ENCODE measurements around the gene OR11A1. TPM values are rescaled to one million over a fixed set of nuclear protein-coding genes. Genes with fewer than 3 reads are reported as not detected.

The OR11A1 gene
- total and polyA plus RNA-seq, 12 donors = not detected

- Histone ChIP-seq H3K9me3 (replicated peaks in 1 of 3) (no peaks in the 10 kb centered on the region), H3K27ac (no peak overlapping the region), H3K4me1 (replicated peaks in 1 of 2) (no peaks in the 10 kb centered on the region), H3K4me3 (no peak overlapping the region), H3K27me3 (no peaks in the 10 kb centered on the region), H3K36me3 (replicated peaks in 1 of 2) (no peaks in the 10 kb centered on the region)
- intact Hi-C loops (cut with DNase I) = no loop called here
- DNase-seq = no peak
- 69 to 78% (median 74%) methylated on average over 2 of the region's 2 CpGs for WGBS, 4 donors
- no peak for TF ChIP-seq POLR2A (IDR thresholded peaks at IDR 0.05)
- no peak for TF ChIP-seq CTCF (IDR thresholded peaks at IDR 0.05)
Observed at GRCh38 chr6:29465801-29466200, 8.9 kb upstream of the OR11A1 start.

- WGBS, 4 donors = 55 to 78% (median 65%) methylated on average over 2 of the region's 2 CpGs
- H3K36me3 ChIP-seq (replicated peaks in 1 of 2) = no peaks in the 10 kb centered on the region
- no peak overlapping the region for H3K27ac ChIP-seq
- TF ChIP-seq POLR2A (IDR thresholded peaks at IDR 0.05) (no peak), CTCF (IDR thresholded peaks at IDR 0.05) (no peak)
- no peaks in the 10 kb centered on the region for H3K9me3 ChIP-seq (replicated peaks in 1 of 3)
- no peaks in the 10 kb centered on the region for H3K4me1 ChIP-seq (replicated peaks in 1 of 2)
- DNase-seq = no peak
- H3K27me3 ChIP-seq = no peaks in the 10 kb centered on the region
- H3K4me3 ChIP-seq = no peak overlapping the region
- intact Hi-C loops (cut with DNase I) = no loop called here
Observed at GRCh38 chr6:29465279-29465678, 8.4 kb upstream of the OR11A1 start.

GRCh38 chr6:29462022-29462421, 5.2 kb upstream of the OR11A1 start:
- intact Hi-C loops (cut with DNase I) = no loop called here
- H3K36me3 ChIP-seq (replicated peaks in 1 of 2) = no peaks in the 10 kb centered on the region
- no peaks in the 10 kb centered on the region for H3K9me3 ChIP-seq (replicated peaks in 1 of 3)
- no peak for DNase-seq
- H3K27me3 ChIP-seq = no peaks in the 10 kb centered on the region
- H3K27ac ChIP-seq = no peak overlapping the region
- no peaks in the 10 kb centered on the region for H3K4me1 ChIP-seq (replicated peaks in 1 of 2)
- WGBS, 4 donors = 76 to 87% (median 84%) methylated on average over 6 of the region's 6 CpGs
- TF ChIP-seq POLR2A (IDR thresholded peaks at IDR 0.05) (no peak), CTCF (IDR thresholded peaks at IDR 0.05) (no peak)
- no peak overlapping the region for H3K4me3 ChIP-seq

- Histone ChIP-seq H3K4me3 (no peak overlapping the region), H3K27me3 (no peaks in the 10 kb centered on the region), H3K36me3 (replicated peaks in 1 of 2) (no peaks in the 10 kb centered on the region), H3K27ac (no peak overlapping the region), H3K9me3 (replicated peaks in 1 of 3) (no peaks in the 10 kb centered on the region), H3K4me1 (replicated peaks in 1 of 2) (no peaks in the 10 kb centered on the region)
- 77 to 88% (median 86%) methylated on average over 5 of the region's 5 CpGs for WGBS, 4 donors
- TF ChIP-seq CTCF (IDR thresholded peaks at IDR 0.05) (no peak), POLR2A (IDR thresholded peaks at IDR 0.05) (no peak)
- intact Hi-C loops (cut with DNase I) = no loop called here
- DNase-seq = no peak
Observed at GRCh38 chr6:29461021-29461814, 4.3 kb upstream of the OR11A1 start.

Measured in adrenal gland (tissue), 12 donors.